AG10803 (cell line): ENCODE results near the gene CDC23.

Source experiments
- DNase-seq: peaks from one replicate; pipeline ENCODE4 v3.0.0; 2010; ENCODE audit warnings: low read depth
- H3K4me3 ChIP-seq: 2 replicates; pipeline ENCODE4 v1.5.1; 2011; ENCODE audit warnings: mild to moderate bottlenecking, low read length, control low read depth
- CTCF ChIP-seq: conservative IDR thresholded peaks from 2 replicates; pipeline ENCODE4 v1.5.1; 2011; ENCODE audit warnings: mild to moderate bottlenecking, low read length, control low read depth, inconsistent platforms

Gene CDC23

GRCh38 chr5:138141734-138142133 lies 71.4 kb downstream of the CDC23 start:
- no peak for TF ChIP-seq CTCF
- no peak for DNase-seq
- no peak overlapping the region for H3K4me3 ChIP-seq

- H3K4me3 ChIP-seq: no peak overlapping the region
- TF ChIP-seq CTCF: no peak
- no peak for DNase-seq
Measured at GRCh38 chr5:138140268-138140667, 72.9 kb downstream of the CDC23 start.

- no peak for DNase-seq
- no peak for TF ChIP-seq CTCF
- no peak overlapping the region for H3K4me3 ChIP-seq
Measured at GRCh38 chr5:138139781-138140090, 73.4 kb downstream of the CDC23 start.

GRCh38 chr5:138138949-138139780 lies 74.0 kb downstream of the CDC23 start, which contains the start of gene NME5:
TSS of gene NME5 (minus strand) at chr5:138139428. CDS start at chr5:138138780, 648 bp downstream.
- TF ChIP-seq CTCF: no peak
- DNase-seq: peak; percentile 39

More at GRCh38 chr5:138138949-138139780, 74.0 kb downstream of the CDC23 start, which contains the start of gene NME5:
- H3K4me3 ChIP-seq: peak within 1 kb of the TSS; percentile 60
